GM19025 (cell line): ENCODE data around the gene TNRC6C.
"Not testable (repeated sequence)": the region's sequence is repeated elsewhere in the genome, so short reads cannot be mapped to it uniquely, and the experiment has no call there.

ENCODE experiments used
- ATAC-seq: cut with Tn5 transposase; IDR thresholded peaks from one replicate; pipeline ENCODE4 v1.9.1; 2021; ENCODE audit warnings: mild to moderate bottlenecking, low read depth, moderate library complexity; ENCODE audit not compliant: unreplicated experiment

The TNRC6C gene

DNA sequence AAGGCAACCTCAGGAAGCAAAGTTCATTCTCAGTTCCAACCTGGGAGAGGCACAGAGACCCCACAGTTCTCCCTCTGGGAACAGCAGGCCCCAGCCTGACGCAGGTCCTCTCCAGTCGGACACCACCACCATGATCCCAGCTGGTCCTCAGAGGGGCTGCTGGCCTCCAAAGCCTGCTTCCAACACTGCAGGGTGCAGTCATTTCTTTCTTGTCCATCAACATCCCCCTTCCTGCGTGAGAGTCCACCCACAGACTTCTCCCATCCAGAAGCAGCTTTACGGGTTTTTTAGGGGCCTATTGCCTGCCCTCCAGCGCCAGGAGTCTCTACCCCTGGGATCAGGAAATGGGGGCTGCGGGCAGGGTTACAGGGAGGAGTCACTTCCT, 29.3 kb upstream of the TNRC6C start:
- ATAC-seq = no peak

DNA sequence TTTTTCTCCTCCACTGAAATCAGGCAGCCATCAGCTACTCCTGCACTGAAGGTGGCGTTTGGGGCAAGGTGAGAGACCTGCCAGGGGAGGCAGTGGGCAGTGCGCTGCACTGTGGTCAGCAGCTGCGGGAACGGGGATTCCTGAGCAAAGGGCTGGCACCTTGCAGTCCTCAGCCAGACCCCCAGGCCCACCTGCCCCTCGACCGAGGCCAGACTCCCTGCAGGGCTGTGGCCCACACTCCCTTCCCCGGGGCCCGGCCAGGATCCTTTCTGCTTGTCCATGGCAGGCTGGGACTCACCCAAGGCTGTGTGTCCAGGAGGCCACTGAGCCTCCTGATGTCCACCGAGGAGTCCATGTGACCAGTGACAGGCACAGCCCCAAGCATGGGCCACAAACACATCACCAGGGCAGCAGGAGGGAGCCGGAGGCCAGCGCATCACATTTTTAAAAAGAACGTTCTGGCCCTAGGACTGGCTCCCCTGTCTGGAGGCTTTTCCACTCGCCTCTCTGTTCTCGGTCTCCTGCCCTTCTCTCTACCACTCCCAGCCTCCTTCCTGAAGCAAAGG, 28.5 kb upstream of the TNRC6C start:
- ATAC-seq = no peak

- no peak for ATAC-seq
These were observed 27.4 kb upstream of the TNRC6C start for GRCh38 chr17:77930780-77931768.

- no peak for ATAC-seq
These were observed 24.6 kb upstream of the TNRC6C start for GRCh38 chr17:77933777-77934398.

- no peak for ATAC-seq
These were observed 23.4 kb upstream of the TNRC6C start for GRCh38 chr17:77935121-77935571.

- not testable (repeated sequence) for ATAC-seq
These were observed 22.8 kb upstream of the TNRC6C start for GRCh38 chr17:77935744-77936143.

- ATAC-seq = no peak
These were observed 21.6 kb upstream of the TNRC6C start for GRCh38 chr17:77936881-77937280.

GRCh38 chr17:77941004-77941403, 17.5 kb upstream of the TNRC6C start:
- ATAC-seq = no peak

- ATAC-seq = no peak
These were observed 16.2 kb upstream of the TNRC6C start for GRCh38 chr17:77942112-77942988.

- no peak for ATAC-seq
These were observed 14.5 kb upstream of the TNRC6C start for GRCh38 chr17:77943971-77944370.

- no peak for ATAC-seq
These were observed 13.9 kb upstream of the TNRC6C start for GRCh38 chr17:77944390-77945222.

GRCh38 chr17:77946900-77947645, 11.4 kb upstream of the TNRC6C start:
- ATAC-seq = no peak

DNA sequence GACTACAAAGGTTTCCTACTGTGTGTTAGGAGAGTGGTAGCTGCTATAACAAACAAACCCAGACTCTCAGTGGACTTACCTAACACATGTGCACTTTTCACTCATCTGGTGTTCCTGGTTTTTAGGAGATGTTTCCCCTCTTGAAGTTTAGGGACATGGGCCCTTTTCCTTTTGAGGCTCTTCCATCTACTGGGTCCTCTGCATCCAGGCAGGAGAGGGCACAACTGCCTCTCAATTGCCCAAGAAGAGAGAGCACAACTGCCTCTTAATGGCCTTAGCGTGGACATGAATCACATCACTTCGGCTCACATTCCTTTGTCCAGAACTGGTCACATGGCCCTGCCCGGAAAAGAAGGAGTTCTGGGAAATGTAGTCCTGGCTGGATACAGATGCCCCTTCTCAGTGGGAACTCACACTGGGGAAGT, 9.8 kb upstream of the TNRC6C start:
- no peak for ATAC-seq

DNA sequence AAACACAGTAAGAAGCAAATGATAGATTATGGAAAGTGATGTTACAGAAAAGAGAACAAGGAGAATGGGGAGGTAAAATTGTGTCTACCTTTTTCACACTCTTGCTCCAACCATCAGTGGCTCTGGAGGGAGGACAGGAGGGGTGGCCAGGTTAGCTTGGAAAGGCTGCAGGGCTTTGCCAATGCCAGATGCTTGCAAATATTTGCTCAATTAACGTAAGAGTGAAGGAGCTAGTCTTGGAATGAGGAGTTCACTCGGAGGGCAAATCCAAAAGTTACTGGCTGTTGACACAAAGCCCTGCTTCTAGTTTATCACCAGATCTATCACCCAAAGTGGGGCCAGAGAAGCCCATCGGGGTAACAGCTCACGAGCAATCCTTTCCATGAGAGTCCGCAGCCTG, 7.4 kb upstream of the TNRC6C start:
- no peak for ATAC-seq

GRCh38 chr17:77952368-77952767, 6.1 kb upstream of the TNRC6C start:
- no peak for ATAC-seq

GRCh38 chr17:77957235-77957856, 1.2 kb upstream of the TNRC6C start:
- ATAC-seq = no peak

DNA sequence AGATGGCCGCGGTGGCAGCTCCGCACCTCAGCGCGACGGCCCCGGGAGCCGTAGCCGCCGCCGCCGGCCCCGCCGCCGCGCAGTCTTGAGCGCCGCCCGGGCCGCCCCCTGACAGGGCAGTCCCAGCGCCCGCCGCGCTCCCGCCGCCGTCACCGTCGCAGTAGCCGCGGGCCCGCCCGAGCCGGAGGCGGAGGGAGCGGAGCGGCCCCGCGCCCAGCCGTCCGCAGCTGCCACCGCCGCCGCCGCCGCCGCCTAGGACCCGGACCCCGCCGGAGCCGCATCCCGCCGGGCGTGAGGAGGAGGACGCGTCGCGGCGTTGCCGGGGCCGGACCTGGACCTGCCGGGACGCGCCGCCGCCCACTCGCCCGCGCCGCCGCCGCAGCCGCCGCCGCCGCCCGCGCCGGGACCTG, 218 bp downstream of the TNRC6C start:
- no peak for ATAC-seq

GRCh38 chr17:77959126-77959925, 823 bp downstream of the TNRC6C start:
- no peak for ATAC-seq
